Inflammatory macrophage (primary cell): ENCODE results near the gene FTCD.

Source experiments
- DNase-seq, 2 donors: peaks; one replicate each; pipeline ENCODE4 v3.0.0-alpha.2; 2020 to 2022

FTCD gene

GRCh38 chr21:46121286-46122221 is 33.8 kb downstream of the FTCD start:
- DNase-seq: no peak

- no peak for DNase-seq
Measured at GRCh38 chr21:46120301-46121285, 34.8 kb downstream of the FTCD start.

DNA sequence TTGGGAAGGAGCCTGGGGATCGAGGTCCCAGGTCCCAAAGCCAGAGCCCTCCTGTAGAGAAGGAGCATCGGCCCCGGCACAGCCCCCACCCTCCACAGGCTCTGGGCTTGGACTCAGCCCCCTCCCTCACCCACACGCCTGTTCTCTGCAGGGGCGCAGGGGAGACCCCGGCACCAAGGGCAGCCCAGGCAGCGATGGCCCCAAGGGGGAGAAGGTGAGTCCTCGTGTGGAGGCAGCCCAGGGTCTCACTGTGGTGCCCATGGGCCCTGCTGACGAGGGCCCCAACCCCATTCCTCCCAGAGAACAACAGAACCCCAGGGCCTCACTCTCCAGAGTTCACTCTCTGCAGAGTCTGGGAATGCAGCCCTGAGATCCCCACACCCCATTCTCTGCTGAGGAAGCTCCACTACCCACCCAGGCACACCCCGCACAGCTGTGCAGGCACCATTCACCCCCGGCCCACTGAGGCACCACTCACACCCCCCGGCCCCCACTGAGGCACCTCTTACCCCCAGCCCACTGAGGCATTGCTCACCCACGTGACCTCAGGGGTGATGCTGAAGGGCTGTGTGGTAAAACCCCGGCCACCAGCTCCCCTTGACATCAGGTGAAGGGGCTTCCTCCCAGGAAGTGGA is 35.6 kb downstream of the FTCD start:
- no peak for DNase-seq

DNA sequence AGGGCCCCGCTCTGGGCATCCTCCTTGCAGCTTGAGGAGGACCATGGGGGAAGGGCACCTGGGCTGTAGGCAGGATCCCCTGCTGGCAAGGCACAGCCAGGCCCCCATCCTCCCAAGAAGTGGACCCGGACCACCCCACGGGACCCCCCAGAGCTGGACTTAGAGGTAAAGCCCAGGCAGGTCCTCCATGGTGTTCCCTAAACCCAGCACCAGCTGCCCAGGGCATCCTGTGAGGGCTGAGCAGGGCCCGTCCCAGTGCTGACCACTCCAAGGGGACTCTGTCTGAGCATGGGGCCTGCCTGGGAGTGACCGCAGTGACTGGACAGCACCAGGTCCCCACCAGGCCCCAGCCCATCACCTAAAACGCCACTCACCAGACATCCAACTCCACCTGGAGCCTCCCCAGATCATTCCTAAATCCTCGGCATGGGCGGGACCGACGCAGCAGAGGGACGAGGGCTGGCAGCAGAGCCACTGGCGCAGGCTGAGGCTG is 36.2 kb downstream of the FTCD start:
- no peak for DNase-seq

DNA sequence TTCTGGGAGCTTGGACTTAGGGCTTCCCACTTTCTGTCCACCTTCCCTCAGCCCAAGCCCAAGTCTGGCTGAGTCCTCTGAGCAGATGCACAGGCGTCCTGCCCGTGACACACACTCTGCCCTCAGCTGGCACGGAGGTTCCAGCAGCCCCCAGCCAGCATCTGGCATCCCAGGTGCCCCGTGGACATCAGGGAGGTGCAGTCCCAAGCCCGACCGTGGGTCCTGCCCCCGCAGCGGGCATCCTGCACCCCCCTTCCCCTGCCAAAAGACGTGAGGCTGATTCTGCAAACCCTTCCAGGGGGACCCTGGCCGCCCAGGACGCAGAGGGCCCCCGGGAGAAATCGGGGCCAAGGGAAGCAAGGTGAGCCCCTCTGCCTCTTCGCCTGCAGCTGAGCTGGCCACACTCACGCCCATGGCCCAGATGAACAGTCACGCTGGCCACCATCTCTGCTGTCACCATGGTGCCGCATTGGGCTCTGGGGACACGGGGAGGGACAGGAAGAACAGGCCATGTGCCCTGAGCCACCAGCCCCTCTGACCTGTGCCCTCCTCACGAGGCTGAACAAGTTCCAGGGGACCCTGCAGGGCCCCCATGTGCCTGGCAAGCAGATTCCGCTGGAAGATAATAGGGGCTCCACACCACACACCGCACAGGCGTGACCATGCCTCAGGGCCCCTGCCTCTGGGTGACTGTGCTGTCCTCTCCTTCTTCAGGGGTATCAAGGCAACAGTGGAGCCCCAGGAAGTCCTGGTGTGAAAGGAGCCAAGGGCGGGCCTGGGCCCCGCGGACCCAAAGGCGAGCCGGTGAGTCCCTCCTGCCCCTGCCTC is 36.8 kb downstream of the FTCD start:
- DNase-seq: no peak

DNA sequence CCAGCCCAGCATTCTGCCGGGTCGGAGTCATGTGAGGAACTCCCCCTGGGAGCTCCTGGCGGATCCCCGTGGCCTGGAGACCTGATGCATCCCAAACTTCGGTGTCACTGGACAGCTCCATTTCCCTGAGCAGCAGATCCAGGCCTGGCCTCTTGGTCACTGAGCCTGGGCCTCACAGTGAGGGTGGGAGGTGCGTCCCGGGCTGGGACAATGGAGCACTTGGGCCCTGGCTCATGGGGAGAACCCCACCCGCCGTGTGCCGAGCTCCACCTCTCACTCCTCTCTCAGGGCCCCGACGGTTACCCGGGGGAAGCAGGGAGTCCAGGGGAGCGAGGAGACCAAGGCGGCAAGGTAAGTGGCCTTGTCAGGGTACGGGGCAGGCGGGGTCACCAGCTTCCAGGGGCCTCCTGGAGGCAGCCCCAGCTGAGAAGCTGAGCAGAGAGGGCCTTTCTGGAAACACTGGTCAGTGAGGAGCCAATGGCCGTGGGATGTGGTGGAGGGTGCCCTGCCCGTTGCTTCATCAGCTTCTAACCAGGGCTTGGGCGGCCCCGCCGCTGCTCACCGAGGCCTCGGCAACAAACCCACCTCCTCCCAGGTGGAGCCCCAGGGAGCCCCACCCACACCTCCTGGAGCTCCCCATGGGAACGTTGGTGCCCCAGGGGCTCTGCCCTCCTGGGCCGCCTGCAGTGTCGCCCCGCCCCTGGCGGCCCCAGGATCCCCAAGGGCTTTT is 37.6 kb downstream of the FTCD start:
- DNase-seq: no peak

DNA sequence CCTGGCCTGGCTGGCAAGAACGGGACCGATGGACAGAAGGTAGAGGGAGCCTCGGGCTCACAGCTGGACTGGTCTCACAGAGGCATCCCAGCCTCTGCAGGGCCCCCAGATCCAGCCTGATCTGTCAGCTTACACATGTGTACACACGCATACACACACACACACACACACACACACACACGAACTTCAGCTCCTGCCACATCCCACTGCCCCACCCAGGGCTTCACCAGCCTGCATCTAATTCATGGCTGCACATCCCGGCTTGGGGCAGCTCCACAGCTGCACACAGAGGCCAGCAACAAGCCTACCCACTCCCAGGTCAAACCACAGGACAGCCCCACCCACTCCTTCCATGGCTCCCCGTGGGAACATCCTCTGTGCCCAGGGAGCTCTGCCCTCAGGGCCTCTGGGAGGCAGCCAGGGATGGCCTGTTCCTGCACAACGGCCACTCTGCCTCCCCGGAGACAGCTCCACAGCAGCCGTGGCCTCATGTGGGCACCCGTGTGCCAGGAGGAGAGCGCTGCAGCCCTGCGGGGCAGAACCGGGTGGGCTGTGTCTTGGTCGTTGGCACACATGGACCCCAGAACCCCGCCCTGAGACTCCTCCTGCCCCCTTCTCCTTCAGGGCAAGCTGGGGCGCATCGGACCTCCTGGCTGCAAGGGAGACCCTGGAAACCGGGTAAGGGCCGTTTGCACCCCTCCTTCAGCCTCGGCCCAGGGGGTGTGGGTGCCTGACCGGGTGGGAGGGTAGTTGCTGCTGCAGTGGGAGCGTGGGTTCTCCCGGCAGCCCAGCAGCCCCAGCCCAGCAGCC is 38.4 kb downstream of the FTCD start:
- no peak for DNase-seq

GRCh38 chr21:46116189-46116775 is 39.1 kb downstream of the FTCD start:
- DNase-seq: no peak

DNA sequence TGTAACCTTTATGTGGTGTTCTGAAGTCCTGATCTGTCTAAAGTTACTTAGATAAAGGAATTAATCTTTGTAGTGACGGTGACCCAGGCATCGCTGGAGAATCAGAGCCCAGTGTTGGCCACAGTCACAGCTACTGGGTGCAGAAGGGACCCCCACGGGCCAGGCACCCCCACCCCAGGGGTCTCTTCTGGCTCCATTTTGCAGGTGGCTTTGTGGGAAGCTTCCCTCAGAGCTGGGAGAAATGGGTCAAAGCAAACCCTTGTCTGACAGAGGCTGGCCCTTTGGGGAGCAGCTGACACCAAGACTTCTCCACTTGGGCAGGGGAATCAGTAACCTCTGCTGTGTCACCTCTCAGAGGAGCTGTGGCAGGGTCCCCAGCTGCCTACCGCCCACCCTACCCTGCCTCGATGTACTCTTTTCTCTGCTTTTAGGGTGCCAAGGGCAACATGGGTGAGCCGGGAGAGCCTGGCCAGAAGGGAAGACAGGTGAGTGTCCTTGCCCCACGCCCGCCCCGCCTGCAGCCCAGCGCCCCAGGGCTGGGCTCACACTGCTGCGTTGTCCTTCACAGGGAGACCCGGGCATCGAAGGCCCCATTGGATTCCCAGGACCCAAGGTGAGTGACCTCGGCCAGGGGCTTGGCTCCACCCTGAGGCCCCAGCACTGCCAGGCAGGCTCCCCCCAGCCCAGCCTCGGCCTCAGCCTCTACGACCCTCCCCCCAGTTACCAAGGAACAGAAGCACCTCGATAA is 39.8 kb downstream of the FTCD start:
- no peak for DNase-seq

GRCh38 chr21:46114963-46115362 is 40.4 kb downstream of the FTCD start:
- no peak for DNase-seq

DNA sequence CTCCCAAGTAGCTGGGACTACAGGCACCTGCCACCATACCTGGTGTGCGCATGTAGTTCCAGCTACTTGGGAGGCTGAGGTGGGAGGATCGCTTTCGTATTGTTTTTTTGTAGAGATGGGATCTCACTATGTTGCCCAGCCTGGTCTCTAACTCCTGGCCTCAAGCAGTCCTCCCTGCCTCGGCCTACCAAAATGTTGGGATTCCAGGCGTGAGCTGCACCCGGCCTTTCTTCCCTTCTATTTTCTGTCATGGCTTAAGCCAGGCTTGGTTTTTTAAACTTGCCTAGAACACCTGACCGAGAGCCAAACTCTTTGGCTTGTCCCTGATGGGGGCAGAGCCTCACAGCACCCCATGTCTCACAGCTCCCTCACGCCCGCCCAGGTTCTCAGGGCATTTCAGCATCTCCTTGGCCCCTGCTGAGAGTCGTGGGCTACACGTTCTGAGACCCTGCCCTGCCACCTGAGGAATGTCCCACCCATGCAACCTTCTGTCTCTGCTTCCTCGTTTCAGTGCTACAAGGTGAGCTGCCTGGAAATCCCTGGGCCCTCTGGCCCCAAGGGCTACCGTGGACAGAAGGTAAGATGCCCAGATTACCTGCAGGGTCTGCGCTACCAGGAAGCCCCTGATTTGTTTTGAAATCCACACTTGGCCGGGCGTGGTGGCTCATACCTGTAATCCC is 41.7 kb downstream of the FTCD start:
- DNase-seq: no peak

DNA sequence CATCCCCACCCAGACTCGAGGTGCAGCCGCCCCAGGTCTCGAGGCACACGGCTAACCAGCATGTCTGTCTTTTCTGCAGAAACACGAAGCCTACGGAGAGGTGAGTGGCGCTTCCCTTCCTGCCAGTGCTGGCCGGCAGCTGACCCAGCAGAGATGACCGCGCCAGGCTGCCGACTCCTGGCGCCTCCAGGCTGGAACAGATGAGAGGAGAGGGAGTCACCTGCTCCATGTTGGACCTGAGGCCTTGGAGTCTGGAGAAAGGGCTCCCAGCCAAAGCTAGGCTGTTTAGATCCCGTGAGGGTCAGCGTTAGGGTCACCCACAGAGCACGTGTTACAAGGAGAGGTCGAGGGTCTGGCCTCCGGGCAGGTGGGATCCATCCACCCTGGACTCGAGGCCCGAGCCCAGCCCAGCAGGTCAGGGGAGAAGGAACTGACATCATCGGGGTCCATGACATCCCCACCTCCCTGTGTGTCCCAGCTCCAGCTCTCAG is 42.6 kb downstream of the FTCD start:
- DNase-seq: no peak

DNA sequence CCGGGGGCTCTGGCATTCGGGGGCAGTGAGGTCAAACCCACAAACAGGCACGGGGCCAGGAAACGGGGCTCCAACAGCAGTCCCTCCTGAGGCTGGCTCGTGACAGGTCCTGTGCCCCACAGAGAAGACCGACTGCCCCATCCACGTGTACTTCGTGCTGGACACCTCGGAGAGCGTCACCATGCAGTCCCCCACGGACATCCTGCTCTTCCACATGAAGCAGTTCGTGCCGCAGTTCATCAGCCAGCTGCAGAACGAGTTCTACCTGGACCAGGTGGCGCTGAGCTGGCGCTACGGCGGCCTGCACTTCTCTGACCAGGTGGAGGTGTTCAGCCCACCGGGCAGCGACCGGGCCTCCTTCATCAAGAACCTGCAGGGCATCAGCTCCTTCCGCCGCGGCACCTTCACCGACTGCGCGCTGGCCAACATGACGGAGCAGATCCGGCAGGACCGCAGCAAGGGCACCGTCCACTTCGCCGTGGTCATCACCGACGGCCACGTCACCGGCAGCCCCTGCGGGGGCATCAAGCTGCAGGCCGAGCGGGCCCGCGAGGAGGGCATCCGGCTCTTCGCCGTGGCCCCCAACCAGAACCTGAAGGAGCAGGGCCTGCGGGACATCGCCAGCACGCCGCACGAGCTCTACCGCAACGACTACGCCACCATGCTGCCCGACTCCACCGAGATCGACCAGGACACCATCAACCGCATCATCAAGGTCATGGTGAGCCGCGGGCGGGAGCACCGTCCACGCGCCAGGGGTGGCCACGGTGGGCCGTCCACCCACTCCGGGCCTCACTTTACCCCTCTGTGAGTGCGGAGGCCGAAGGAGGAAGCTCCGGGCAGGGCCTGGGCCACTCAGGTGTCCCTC is 43.3 kb downstream of the FTCD start:
- no peak for DNase-seq

- DNase-seq: no peak
Measured at GRCh38 chr21:46111193-46111571, 44.2 kb downstream of the FTCD start.

GRCh38 chr21:46110499-46111192 is 44.7 kb downstream of the FTCD start:
- DNase-seq: no peak
